Stimulated activated CD4-positive, alpha-beta T cell treated with anti-CD3 and anti-CD28 coated beads, TNF-alpha, amount 100 ng/mL, for 4 hours (primary cell): ENCODE data around the gene NPTX1.

Experiments
- DNase-seq, 3 experiments: peaks; one replicate each; pipeline ENCODE4 v3.0.0-alpha.2; 2020; ENCODE audit warnings: low read depth in 3 of 3

NPTX1 gene

GRCh38 chr17:80480248-80480647, 3.8 kb upstream of the NPTX1 start:
- no peak for DNase-seq

DNA sequence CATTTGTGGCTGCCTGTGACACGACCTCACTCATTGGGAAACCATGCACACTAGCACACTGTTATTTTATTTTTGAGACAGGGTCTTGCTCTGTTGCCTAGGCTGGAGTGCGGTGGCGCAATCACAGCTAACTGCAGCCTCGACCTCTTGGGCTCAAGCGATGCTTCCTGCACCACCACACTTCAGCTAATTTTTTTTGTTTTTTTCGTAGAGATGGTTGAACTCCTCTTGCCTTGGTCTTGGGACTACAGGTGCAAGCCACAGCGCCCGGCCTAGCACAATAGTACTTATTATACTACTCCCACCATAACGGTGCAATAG, 2.8 kb upstream of the NPTX1 start:
- no peak for DNase-seq

GRCh38 chr17:80478487-80479245, 2.3 kb upstream of the NPTX1 start:
- no peak for DNase-seq

- no peak for DNase-seq
These were observed 1.5 kb upstream of the NPTX1 start for GRCh38 chr17:80477647-80478478.

DNA sequence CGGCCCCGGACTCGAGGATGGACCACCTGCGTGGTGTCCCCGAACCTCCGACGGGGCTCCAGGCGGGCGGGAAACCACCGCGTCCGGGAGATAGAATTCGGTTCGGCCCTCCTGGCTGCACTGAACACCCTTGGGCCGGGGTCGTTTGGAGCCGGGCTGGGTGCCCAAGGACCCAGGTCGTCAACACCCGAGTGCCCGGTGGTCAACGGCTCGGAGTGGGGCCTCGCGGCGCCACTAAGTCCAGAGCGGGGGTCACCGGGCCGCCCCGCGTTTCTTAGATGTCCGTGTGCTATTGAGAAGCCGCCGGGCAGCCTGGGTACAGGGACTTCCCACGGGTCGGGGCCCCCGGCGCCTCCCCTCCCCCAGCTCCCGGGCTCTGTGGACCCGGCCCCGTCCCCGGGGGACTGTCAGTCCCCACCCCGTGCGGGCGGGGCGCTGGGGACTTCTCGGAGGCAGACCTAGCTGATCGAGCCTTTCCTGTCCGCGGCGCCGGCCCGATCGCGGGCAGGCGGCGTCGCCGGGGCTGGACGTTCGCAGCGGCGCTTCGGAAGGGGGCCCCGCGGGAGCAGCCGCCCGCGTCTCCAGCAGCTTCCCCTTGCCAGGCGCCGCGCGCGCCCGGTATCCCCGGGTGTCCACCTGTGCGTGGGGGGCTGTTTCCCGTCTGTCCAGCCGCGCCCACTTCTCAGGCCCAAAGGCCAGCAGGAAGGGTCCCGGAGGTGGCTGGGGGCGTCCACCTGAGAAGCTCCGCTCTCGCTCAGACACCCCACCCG, 655 bp upstream of the NPTX1 start:
- DNase-seq: no peak

DNA sequence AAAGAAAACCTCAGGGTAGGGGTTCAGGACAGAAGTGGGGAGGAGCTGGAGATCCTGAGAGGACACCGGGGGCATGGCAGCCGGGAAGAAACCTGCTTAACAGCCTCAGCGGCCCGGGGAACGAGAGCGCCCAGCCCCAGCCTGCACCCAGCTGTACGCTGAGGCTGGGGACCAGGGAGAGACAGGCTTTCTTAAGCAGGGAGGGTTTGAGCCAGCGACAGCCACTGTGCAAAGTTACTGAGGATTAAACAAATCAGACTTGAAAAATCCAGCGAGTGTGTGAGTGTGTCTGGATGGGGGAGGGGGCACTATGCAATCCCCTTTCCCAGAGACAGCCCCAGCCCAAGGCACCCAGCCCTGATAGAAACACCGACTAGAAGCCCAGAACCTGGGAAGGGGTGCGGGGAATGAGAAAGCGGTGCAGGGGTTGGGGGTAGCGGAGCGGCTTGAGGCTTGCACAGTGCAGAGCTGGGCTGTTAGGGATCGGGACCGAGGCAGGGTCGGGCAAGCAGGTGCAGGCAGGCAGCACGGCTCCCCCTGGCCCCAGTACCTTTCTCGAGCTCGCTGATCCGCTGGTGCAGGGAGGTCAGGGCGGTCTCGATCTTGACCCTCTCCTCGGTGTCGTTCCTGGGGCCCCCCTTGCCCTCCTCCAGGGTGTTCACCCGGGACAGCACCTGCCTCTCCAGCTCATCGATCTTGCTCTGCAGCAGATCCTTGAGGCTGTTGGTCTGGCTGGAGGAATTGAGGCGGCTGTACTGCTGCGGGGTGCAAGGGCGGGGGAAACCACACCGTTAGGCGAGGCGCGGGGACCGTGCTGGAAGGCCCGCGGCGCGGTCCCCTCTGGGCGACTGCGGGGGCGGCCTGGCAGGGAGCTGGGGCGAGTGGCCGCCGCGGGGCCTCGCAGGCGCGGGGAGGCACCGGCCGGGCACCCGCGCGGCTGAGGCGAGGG, 1.2 kb downstream of the NPTX1 start:
- DNase-seq: no peak

DNA sequence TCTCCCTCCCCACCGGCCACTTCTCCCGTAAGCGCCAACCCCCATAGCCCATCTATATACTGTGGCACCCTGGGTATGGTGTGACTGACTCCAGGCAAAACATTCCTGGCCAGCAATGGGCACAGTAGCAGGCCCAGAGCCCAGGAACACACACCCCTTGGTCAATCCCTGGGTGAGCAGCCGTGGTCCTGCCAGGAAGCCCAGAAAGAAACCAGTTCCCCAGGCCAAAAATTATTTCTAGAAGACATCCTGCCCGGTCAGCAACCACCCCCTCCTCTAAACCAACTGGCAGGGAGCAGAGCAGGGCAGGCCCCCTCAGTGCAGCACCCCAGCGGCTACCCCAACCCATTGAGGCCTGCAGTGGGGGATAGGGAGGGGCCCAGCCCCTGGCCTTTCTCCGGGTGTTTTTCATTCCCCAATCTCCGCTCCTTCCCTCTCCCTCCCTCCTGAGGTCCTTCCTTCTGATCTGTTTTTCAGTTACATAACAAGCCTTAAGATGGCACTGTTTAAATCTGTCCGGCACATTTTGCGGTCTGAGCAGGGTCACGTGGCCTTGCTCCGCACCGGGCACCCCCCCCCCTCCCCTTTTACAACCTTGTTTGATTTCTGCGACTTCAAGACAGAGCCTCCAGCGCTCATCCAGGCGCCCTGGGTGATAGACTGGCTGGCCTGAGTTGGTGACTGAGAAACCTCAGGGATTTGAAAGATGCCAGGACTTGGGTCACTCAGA, 2.0 kb downstream of the NPTX1 start:
- DNase-seq: no peak

- no peak for DNase-seq
These were observed 2.7 kb downstream of the NPTX1 start for GRCh38 chr17:80473701-80474100.

- no peak for DNase-seq
These were observed 3.4 kb downstream of the NPTX1 start for GRCh38 chr17:80472996-80473395.

GRCh38 chr17:80471922-80472321, 4.5 kb downstream of the NPTX1 start:
- DNase-seq: no peak

GRCh38 chr17:80470603-80471002, 5.8 kb downstream of the NPTX1 start:
- DNase-seq: no peak

- no peak for DNase-seq
These were observed 6.7 kb downstream of the NPTX1 start for GRCh38 chr17:80469667-80470066.

- DNase-seq: no peak
These were observed 7.5 kb downstream of the NPTX1 start for GRCh38 chr17:80468781-80469493.

DNA sequence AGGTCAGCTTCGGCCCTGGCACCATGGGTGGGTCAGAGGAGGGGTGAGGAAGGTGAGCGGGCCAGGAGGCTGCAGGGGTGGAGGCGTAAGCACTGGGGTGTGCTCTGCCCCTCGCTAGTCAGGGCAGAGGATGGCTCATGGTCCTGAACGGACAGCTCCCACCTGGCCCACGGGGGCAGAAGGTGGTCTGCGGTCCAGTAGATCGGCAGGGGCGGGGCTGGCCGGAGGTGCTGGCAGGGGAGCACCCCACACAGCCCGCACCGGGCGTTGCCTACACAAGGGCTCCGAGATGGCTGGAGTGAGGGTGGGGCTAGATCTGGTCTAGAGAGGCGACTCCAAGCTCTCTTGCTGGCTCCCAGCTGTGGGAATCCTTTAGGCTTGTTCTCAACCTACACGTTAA, 8.2 kb downstream of the NPTX1 start:
- DNase-seq: no peak

DNA sequence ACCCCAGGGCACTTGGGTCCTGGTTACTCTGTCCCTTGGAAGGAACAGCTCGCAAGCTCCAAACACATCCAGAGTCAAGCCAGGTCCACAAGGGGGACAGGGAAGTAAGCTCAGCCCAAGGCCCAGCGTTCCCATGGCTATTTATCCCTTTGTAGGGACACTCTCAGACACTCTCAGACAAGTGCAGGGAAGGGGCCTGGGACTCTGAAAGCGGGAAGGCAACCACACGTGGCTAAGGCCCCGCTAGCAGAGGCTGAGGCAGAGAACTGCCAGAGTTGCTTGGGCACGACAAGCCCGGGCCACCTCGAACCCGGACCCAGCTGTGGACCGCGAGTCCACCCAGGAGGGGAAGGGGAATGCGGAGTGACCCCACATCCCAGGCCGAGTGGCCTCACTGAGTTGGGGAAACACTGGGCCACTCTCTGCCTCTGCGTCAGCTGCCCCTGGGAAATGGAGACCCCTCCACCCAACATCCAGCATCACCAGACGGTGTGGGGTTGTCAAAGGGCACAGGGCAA, 10.2 kb downstream of the NPTX1 start:
- DNase-seq: no peak

GRCh38 chr17:80465327-80465974, 11.0 kb downstream of the NPTX1 start:
- DNase-seq: no peak

DNA sequence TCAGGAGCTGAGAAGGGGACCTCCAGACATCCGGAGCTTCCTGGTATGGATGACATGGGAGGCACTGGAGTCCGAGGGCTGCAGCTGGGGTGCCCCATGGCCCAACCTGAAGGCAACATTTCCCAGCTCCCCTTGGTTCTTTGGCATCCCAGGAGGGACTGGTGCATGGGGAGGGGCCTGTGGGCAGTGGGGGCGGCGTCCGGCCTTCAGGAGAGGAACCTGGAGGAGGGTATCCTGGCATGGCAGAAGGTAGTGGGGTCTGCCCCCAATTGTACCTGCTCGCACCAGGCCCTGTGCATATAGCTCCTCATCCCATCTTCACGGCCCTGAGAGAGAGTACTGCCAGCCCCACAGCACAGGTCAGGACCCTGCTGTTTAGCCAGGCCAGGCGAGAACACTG, 11.9 kb downstream of the NPTX1 start:
- no peak for DNase-seq

DNA sequence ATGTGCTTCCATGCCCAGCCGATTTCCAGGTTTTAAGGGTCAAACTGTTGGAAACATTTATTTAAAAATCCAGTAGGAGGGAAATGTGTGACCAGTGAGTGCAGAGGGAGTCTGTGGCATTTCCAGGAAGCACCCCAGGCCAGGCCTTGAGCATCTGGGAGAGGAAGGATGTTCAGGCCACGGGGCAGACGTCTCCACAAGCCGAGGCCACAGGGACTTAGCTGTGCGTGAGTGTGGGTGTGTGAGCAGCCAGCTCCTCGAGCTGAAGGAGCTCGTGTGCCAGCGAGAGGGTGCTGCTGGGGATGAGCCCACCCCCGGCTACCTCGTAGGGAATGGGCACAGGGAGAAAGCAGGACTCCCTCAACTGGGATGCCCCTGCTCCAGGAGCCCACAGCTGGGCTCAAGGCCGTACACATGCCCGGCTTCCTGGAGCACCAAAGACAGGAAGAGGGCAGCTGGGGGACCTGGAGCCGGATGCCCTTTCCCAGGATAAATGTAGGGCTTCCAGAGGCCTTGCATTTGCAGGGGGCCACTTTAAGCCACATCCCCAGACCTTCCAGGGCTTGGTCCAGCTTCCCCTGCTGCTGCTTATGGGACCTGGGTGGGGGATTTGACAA, 12.5 kb downstream of the NPTX1 start:
- no peak for DNase-seq
